NCI-H748 treated with DMSO at 0.1 percent for 48 hours (cell line): ENCODE results near the gene TMEM184C.
A peak's percentile ranks its signal among the peaks of the same experiment; 100 is the strongest.

Experiments
- DNase-seq: peaks from one replicate; lab custom pipeline; 2025; lab: John Stamatoyannopoulos, UW

The TMEM184C gene

GRCh38 chr4:147655639-147656038, 38.4 kb downstream of the TMEM184C start:
- no peak for DNase-seq

- no peak for DNase-seq
Measured at GRCh38 chr4:147658501-147658900, 41.3 kb downstream of the TMEM184C start.

GRCh38 chr4:147674073-147674472, 56.9 kb downstream of the TMEM184C start:
- no peak for DNase-seq

- DNase-seq, result no peak
Measured at GRCh38 chr4:147674496-147674895, 57.3 kb downstream of the TMEM184C start.

- DNase-seq, result no peak
Measured at GRCh38 chr4:147678106-147678505, 60.9 kb downstream of the TMEM184C start.

- no peak for DNase-seq
Measured at GRCh38 chr4:147678796-147679549, 61.8 kb downstream of the TMEM184C start.

- DNase-seq, result no peak
Measured at GRCh38 chr4:147682755-147683154, 65.6 kb downstream of the TMEM184C start.

- no peak for DNase-seq
Measured at GRCh38 chr4:147683188-147683591, 66.0 kb downstream of the TMEM184C start.

- DNase-seq, result peak; percentile 38
Measured at GRCh38 chr4:147683717-147684700, 66.8 kb downstream of the TMEM184C start, which contains the start of gene PRMT9. PRMT9 (minus strand) TSS chr4:147684163; CDS start chr4:147683987, 176 bp downstream.

- no peak for DNase-seq
Measured at GRCh38 chr4:147689067-147689466, 71.9 kb downstream of the TMEM184C start.

GRCh38 chr4:147691820-147692219, 74.6 kb downstream of the TMEM184C start:
- no peak for DNase-seq

GRCh38 chr4:147693218-147693617, 76.0 kb downstream of the TMEM184C start:
- no peak for DNase-seq

GRCh38 chr4:147696866-147697265, 79.7 kb downstream of the TMEM184C start:
- DNase-seq, result no peak

GRCh38 chr4:147704846-147705245, 87.6 kb downstream of the TMEM184C start:
- no peak for DNase-seq

GRCh38 chr4:147707892-147708672, 90.9 kb downstream of the TMEM184C start:
- DNase-seq, result no peak

GRCh38 chr4:147709999-147710398, 92.8 kb downstream of the TMEM184C start:
- no peak for DNase-seq

GRCh38 chr4:147714575-147715401, 97.6 kb downstream of the TMEM184C start:
- no peak for DNase-seq

- no peak for DNase-seq
Measured at GRCh38 chr4:147717878-147718277, 100.7 kb downstream of the TMEM184C start.
